Measurements from ENCODE around the gene DYRK3. TPM values are rescaled to one million over a fixed set of nuclear protein-coding genes. Genes with fewer than 3 reads are reported as not detected.
"Not testable (repeated sequence)": the region's sequence is repeated elsewhere in the genome, so short reads cannot be mapped to it uniquely, and the experiment has no call there.

DYRK3 gene
- total RNA-seq, 1 donor, result 1.5 TPM

- Histone ChIP-seq H3K4me3 (ENCODE audit: low read length) (no peak overlapping the region), H3K27me3 (ENCODE audit: insufficient read depth, low read length) (no peaks in the 10 kb centered on the region), H3K9me3 (ENCODE audit: low read depth, low read length) (no peaks in the 10 kb centered on the region), H3K4me1 (ENCODE audit: insufficient read depth, low read length) (peaks cover 19% of the 10 kb centered on the region)
Observed at GRCh38 chr1:206608108-206608698, 27.1 kb upstream of the DYRK3 start.

GRCh38 chr1:206609229-206609991 lies 25.9 kb upstream of the DYRK3 start:
- no peaks in the 10 kb centered on the region for H3K27me3 ChIP-seq (ENCODE audit: insufficient read depth, low read length)
- no peaks in the 10 kb centered on the region for H3K9me3 ChIP-seq (ENCODE audit: low read depth, low read length)
- no peak overlapping the region for H3K4me3 ChIP-seq (ENCODE audit: low read length)
- H3K4me1 ChIP-seq (ENCODE audit: insufficient read depth, low read length), result peaks cover 19% of the 10 kb centered on the region

GRCh38 chr1:206612129-206612876 lies 23.0 kb upstream of the DYRK3 start, which contains the start of gene EIF2D:
EIF2D (minus strand) TSS chr1:206612465; CDS start chr1:206612342, 123 bp downstream.
- Histone ChIP-seq H3K9me3 (ENCODE audit: low read depth, low read length) (no peaks in the 10 kb centered on the region), H3K4me3 (ENCODE audit: low read length) (peak within 1 kb of the TSS; percentile 74), H3K4me1 (ENCODE audit: insufficient read depth, low read length) (peaks cover 19% of the 10 kb centered on the region), H3K27me3 (ENCODE audit: insufficient read depth, low read length) (no peaks in the 10 kb centered on the region)

DNA sequence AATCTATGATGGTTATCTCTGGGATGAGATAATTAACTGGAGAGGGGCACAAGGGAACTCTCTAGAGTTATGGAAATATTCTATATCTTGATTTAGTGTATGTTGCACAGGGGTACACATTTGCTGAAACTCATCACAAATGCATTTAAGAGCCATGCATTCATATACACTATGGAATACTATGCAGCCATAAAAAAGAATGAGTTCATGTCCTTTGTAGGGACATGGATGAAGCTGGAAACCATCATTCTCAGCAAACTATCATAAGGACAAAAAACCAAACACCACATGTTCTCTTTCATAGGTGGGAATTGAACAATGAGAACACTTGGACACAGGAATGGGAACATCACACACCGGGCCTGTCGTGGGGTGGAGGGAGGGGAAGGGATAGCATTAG lies 8.9 kb upstream of the DYRK3 start:
- H3K4me3 ChIP-seq (ENCODE audit: low read length); H3K27me3 ChIP-seq (ENCODE audit: insufficient read depth, low read length); H3K4me1 ChIP-seq (ENCODE audit: insufficient read depth, low read length); H3K9me3 ChIP-seq (ENCODE audit: low read depth, low read length): not testable (repeated sequence)

- H3K4me1 ChIP-seq (ENCODE audit: insufficient read depth, low read length), result no peaks in the 10 kb centered on the region
- H3K9me3 ChIP-seq (ENCODE audit: low read depth, low read length), result no peaks in the 10 kb centered on the region
- H3K27me3 ChIP-seq (ENCODE audit: insufficient read depth, low read length), result peaks cover 5% of the 10 kb centered on the region
- H3K4me3 ChIP-seq (ENCODE audit: low read length), result no peak overlapping the region
Observed at GRCh38 chr1:206628916-206629315, 6.4 kb upstream of the DYRK3 start.

DNA sequence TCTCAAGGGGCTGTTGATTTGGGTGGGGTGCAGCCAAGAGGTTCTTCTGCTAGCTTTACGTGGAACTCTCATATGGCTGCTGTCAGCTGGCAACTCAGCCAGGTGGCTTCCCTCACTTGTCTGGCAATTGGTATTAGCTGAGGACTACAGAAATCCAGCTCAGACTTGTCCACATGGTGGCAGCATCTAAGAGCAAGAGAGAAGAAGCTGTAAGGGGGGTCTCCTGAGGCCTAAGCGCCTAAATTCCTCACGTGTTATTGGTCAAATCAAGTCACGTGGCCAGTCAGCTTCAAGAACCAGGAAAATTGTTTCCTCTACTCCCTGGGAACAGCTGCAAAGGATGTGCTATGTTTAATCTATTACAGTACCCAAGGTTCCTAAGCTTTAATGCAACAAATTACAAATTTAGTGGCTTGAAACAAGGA lies 4.2 kb upstream of the DYRK3 start:
- H3K27me3 ChIP-seq (ENCODE audit: insufficient read depth, low read length), result peaks cover 8% of the 10 kb centered on the region
- H3K4me3 ChIP-seq (ENCODE audit: low read length), result no peak overlapping the region
- H3K4me1 ChIP-seq (ENCODE audit: insufficient read depth, low read length), result peaks cover 18% of the 10 kb centered on the region

DNA sequence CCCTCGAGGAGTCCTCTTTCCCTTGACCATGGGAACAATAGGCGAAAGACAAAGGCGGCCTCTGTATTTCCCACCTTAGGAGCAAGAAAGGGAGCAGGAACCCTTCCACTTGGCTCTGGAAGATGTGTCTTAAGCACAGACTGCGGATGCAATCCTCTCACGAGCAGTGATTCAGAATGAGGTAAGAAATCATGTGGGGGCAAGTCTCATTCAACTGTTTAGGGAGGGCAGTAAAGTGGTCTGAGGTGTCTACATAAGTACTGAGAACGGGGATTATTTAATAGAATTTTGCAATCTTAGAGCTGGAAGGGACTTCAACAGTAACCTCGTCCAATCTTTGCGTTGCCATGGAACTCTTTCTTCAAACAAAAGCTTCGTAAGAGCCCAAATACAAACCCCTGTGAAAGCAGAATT lies 1.6 kb upstream of the DYRK3 start:
- H3K27me3 ChIP-seq (ENCODE audit: insufficient read depth, low read length), result peaks cover 17% of the 10 kb centered on the region
- no peak overlapping the region for H3K4me3 ChIP-seq (ENCODE audit: low read length)
- H3K9me3 ChIP-seq (ENCODE audit: low read depth, low read length), result no peaks in the 10 kb centered on the region

More for the DNA sequence above, 4.2 kb upstream of the DYRK3 start:
- no peaks in the 10 kb centered on the region for H3K9me3 ChIP-seq (ENCODE audit: low read depth, low read length)

GRCh38 chr1:206634365-206635079 lies 814 bp upstream of the DYRK3 start:
- Histone ChIP-seq H3K4me3 (ENCODE audit: low read length) (peak overlapping the region; percentile 50), H3K4me1 (ENCODE audit: insufficient read depth, low read length) (peaks cover 19% of the 10 kb centered on the region), H3K27me3 (ENCODE audit: insufficient read depth, low read length) (peaks cover 17% of the 10 kb centered on the region), H3K9me3 (ENCODE audit: low read depth, low read length) (no peaks in the 10 kb centered on the region)

More for the DNA sequence above, 1.6 kb upstream of the DYRK3 start:
- peaks cover 19% of the 10 kb centered on the region for H3K4me1 ChIP-seq (ENCODE audit: insufficient read depth, low read length)

DNA sequence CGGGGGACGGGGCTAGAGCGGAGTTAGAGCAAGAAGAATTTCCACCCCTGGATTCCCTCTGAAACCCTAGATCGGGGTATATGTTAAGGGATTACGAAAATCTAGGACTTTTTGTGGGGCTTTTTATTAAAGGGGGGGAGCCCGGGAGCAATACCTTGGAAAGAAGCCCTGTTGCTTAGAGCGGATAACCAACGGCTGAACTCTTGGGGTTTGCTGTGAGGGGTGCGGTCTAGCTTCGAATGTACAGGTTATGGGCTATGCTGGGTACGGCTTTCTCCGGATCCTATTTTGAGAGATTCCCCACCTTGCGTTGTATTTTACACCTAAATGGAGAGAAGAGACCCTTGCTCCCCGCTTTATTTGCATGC lies 626 bp downstream of the DYRK3 start:
- H3K27me3 ChIP-seq (ENCODE audit: insufficient read depth, low read length), result peaks cover 17% of the 10 kb centered on the region
- peaks cover 19% of the 10 kb centered on the region for H3K4me1 ChIP-seq (ENCODE audit: insufficient read depth, low read length)
- no peak overlapping the region for H3K4me3 ChIP-seq (ENCODE audit: low read length)
- H3K9me3 ChIP-seq (ENCODE audit: low read depth, low read length), result no peaks in the 10 kb centered on the region

DNA sequence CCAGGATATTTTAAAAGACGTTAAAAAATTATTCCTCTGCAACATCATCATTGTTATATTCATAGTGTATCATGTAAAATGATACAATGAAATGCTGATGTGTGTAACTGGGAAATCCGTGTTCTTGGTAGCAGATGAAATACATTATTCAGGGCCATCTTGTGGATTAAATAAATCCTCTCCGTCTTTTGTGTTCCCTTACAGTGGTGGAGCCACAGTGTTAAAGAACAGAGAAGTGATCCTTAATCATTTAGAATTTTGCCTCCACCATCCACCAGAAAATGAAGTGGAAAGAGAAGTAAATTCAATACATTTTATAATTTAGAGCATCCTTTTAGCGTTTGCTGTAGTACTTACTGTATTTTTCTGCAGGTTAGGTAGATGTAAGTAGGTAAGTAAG lies 1.3 kb downstream of the DYRK3 start:
- Histone ChIP-seq H3K4me3 (ENCODE audit: low read length) (no peak overlapping the region), H3K4me1 (ENCODE audit: insufficient read depth, low read length) (peaks cover 19% of the 10 kb centered on the region)

GRCh38 chr1:206637605-206638004 lies 2.3 kb downstream of the DYRK3 start:
- Histone ChIP-seq H3K4me1 (ENCODE audit: insufficient read depth, low read length) (peaks cover 19% of the 10 kb centered on the region), H3K4me3 (ENCODE audit: low read length) (no peak overlapping the region), H3K27me3 (ENCODE audit: insufficient read depth, low read length) (peaks cover 15% of the 10 kb centered on the region), H3K9me3 (ENCODE audit: low read depth, low read length) (no peaks in the 10 kb centered on the region)

More for the DNA sequence above, 1.3 kb downstream of the DYRK3 start:
- Histone ChIP-seq H3K9me3 (ENCODE audit: low read depth, low read length) (no peaks in the 10 kb centered on the region), H3K27me3 (ENCODE audit: insufficient read depth, low read length) (peaks cover 17% of the 10 kb centered on the region)

- H3K9me3 ChIP-seq (ENCODE audit: low read depth, low read length); H3K27me3 ChIP-seq (ENCODE audit: insufficient read depth, low read length); H3K4me3 ChIP-seq (ENCODE audit: low read length): not testable (repeated sequence)
- H3K4me1 ChIP-seq (ENCODE audit: insufficient read depth, low read length), result peaks cover 12% of the 10 kb centered on the region
Observed at GRCh38 chr1:206642074-206642473, 6.7 kb downstream of the DYRK3 start.

GRCh38 chr1:206643118-206643698 lies 7.9 kb downstream of the DYRK3 start:
- Histone ChIP-seq H3K4me3 (ENCODE audit: low read length) (no peak overlapping the region), H3K9me3 (ENCODE audit: low read depth, low read length) (no peaks in the 10 kb centered on the region), H3K4me1 (ENCODE audit: insufficient read depth, low read length) (peaks cover 12% of the 10 kb centered on the region), H3K27me3 (ENCODE audit: insufficient read depth, low read length) (no peaks in the 10 kb centered on the region)

DNA sequence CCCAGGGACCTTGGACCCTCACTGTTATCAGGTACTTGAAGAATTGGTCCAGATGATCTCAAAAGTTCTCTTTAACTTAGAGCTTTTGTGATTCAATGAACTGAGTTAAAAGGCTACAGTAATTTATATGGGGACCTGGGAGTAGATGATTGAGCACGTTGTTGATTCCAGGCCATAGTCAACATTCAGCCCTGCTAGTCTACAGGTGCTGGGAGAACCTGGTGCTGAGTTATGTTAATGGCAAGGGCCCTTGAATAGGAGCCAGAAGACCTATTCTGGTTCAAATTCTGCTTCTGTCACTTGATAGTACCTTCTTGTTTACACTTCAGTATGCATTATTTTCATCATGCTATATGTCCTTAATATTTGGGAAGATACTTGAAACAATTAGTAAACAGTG lies 11.2 kb downstream of the DYRK3 start:
- H3K4me1 ChIP-seq (ENCODE audit: insufficient read depth, low read length), result peaks cover 12% of the 10 kb centered on the region
- H3K9me3 ChIP-seq (ENCODE audit: low read depth, low read length), result no peaks in the 10 kb centered on the region
- H3K27me3 ChIP-seq (ENCODE audit: insufficient read depth, low read length), result no peaks in the 10 kb centered on the region
- no peak overlapping the region for H3K4me3 ChIP-seq (ENCODE audit: low read length)
